PFSK-1 (cell line): ENCODE results near the gene GSAP.

Source experiments
- FOXP2 ChIP-seq: optimal IDR thresholded peaks from 2 replicates; pipeline ENCODE3; 2011; ENCODE audit warnings: borderline replicate concordance, control low read depth, inconsistent platforms; ENCODE audit not compliant: insufficient read depth; ENCODE audit errors: extremely low read length, extremely low read depth
- POLR2AphosphoS5 ChIP-seq: IDR thresholded peaks from 2 replicates; pipeline ENCODE4 v1.6.1; 2012; ENCODE audit warnings: low read depth, mild to moderate bottlenecking, control low read depth, low read length, moderate library complexity
- SIN3A ChIP-seq: IDR thresholded peaks from 2 replicates; pipeline ENCODE4 v1.6.1; 2012; ENCODE audit warnings: mild to moderate bottlenecking, low read length, moderate library complexity, borderline replicate concordance; ENCODE audit not compliant: insufficient read depth
- TAF1 ChIP-seq: IDR thresholded peaks from 2 replicates; pipeline ENCODE4 v1.6.1; 2012; ENCODE audit warnings: low read length, control low read depth, borderline replicate concordance; ENCODE audit not compliant: insufficient read depth
- TF ChIP-seq, protein P1 (sequence below), 2 experiments: IDR thresholded peaks; 2 replicates each; pipeline versions ENCODE4 v1.6.1 to v1.8.0; 2011 to 2012; ENCODE audit warnings: low read depth in 2 of 2, low read length in 2 of 2, control low read depth in 1 of 2, inconsistent platforms in 1 of 2, mild to moderate bottlenecking in 1 of 2, moderate library complexity in 1 of 2; ENCODE audit not compliant: insufficient read depth in 1 of 2

Gene GSAP

DNA sequence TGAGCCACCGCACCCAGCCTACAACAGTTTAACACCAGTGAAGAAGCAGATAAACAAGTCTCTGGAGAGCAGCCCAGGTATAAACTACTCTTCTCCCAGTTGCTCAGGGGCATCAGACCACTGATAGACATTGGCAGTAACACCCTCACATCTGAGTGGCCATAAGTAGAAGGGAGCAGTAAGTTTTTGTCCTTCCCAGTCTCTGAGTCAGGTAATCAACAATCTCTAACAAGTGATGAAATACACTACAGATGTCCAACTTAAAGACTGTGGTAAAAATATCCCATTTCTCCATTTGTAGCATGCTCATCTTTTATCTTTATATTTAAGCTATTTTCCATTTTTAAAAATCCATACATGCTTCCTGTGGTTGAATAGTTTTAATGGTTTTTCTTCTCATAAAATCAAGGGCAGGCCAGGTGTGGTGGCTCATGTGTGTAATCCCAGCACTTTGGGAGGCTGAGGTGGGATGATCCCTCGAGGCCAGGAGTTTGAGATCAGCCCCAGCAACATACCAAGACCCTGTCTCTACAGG lies 78.6 kb downstream of the GSAP start:
- TF ChIP-seq SIN3A (no peak), TAF1 (no peak), FOXP2 (no peak), POLR2AphosphoS5 (no peak)
- TF ChIP-seq, protein P1, sequence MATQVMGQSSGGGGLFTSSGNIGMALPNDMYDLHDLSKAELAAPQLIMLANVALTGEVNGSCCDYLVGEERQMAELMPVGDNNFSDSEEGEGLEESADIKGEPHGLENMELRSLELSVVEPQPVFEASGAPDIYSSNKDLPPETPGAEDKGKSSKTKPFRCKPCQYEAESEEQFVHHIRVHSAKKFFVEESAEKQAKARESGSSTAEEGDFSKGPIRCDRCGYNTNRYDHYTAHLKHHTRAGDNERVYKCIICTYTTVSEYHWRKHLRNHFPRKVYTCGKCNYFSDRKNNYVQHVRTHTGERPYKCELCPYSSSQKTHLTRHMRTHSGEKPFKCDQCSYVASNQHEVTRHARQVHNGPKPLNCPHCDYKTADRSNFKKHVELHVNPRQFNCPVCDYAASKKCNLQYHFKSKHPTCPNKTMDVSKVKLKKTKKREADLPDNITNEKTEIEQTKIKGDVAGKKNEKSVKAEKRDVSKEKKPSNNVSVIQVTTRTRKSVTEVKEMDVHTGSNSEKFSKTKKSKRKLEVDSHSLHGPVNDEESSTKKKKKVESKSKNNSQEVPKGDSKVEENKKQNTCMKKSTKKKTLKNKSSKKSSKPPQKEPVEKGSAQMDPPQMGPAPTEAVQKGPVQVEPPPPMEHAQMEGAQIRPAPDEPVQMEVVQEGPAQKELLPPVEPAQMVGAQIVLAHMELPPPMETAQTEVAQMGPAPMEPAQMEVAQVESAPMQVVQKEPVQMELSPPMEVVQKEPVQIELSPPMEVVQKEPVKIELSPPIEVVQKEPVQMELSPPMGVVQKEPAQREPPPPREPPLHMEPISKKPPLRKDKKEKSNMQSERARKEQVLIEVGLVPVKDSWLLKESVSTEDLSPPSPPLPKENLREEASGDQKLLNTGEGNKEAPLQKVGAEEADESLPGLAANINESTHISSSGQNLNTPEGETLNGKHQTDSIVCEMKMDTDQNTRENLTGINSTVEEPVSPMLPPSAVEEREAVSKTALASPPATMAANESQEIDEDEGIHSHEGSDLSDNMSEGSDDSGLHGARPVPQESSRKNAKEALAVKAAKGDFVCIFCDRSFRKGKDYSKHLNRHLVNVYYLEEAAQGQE (IDR thresholded peaks at IDR 0.05; ENCODE audit: insufficient read depth in 1 of 2, low read depth in 2 of 2, low read length in 2 of 2), result no peak

DNA sequence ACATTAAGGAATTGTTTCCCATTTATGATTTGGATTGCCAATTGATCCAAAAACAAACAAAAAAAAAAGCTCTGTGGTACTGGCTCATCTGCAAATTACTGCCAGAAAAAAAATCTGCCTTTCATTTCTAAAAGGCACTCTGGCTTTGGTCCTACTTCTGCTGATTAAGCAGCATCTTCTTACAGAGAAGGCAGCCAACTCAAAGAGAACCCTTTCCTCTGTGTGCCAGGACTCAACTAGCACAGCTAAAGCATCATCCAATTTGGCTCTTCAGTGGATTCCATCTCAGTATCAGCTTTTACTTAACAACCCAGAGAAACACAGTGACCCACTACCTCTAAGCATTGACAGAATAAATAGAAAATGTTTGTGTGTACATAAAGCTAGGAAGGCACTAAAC lies 80.6 kb downstream of the GSAP start:
- TF ChIP-seq TAF1 (no peak), FOXP2 (no peak), POLR2AphosphoS5 (no peak), SIN3A (no peak)
- TF ChIP-seq, protein P1 (IDR thresholded peaks at IDR 0.05; ENCODE audit: insufficient read depth in 1 of 2, low read depth in 2 of 2, low read length in 2 of 2), result no peak

DNA sequence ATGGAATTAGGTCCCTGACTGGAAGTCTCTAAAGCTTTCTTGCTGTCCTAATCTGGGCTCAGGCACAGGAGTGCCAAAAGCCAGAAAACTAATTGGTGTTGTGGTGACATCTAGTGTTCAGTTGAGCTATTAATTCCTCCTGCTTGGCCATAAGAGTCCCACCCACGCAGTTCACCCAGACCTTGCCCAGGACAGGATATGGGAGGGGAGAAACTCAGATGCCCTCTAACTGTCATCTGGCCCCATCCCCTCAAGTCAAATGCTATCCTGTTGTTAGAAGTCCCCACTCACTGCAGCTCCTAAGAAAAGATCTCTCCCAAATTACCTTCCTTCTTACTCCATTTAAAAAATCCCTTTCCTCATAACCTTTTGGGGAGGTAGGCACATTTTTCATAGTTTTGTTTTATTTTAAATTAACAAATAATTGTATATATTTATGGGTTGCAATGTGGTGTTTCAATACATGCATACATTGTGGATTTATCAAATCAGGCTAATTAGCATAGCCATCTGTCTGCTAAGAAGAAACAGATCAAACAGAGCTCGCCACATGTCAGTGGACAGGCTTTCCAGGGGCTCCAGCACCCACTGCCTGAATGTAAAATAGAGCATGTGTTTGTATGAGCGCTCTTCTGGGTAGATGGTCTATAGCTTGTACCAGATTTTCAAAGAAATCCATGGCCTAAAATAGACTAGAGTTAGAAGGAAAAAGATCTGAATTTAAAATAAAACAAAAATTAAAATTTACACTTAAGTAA lies 84.0 kb downstream of the GSAP start:
- TF ChIP-seq FOXP2 (no peak), SIN3A (no peak), TAF1 (no peak), POLR2AphosphoS5 (no peak)
- TF ChIP-seq, protein P1 (IDR thresholded peaks at IDR 0.05; ENCODE audit: insufficient read depth in 1 of 2, low read depth in 2 of 2, low read length in 2 of 2), result no peak

DNA sequence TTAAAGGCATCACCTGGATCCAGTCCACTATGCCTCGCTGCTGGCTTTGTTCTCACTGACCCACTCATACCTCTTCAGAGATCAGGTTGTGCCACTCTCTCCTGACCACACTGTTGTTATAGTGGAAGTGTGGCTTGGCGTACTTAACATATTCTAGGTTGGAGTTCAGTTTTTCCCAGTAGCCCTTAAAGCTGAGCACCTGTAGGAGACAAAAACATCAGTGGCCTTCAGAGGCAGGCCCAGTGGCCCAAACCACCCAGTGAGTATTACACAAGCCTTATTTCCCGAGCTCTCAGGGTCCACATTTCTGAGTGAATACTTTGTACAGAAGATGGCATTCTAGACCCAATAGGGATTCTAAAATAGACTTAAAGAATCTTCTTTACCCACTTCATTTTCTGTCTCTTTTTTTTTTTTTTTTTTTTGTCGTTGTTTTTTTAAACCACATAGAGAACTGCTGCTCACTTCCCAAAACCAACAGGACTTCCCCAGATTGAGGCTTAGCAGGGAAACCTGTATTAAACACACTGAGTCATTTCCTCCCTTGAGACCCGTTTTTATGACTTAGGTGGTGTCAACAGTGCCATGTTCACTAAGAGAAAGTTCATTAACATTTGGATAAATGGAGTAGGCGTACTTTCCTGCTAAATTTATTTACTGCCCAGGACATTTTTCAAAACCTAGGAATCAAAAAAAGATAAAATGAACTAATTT lies 85.8 kb downstream of the GSAP start:
- TF ChIP-seq FOXP2, result no peak
- TF ChIP-seq, protein P1 (IDR thresholded peaks at IDR 0.05; ENCODE audit: insufficient read depth in 1 of 2, low read depth in 2 of 2, low read length in 2 of 2), result no peak
- TF ChIP-seq POLR2AphosphoS5, result no peak
- no peak for TF ChIP-seq TAF1
- TF ChIP-seq SIN3A, result no peak
